Large intestine (tissue), 3 donors: Measurements from ENCODE around the gene NBEA. TPM values are rescaled to one million over a fixed set of nuclear protein-coding genes. Genes with fewer than 3 reads are reported as not detected.

Experiments
- DNase-seq, 2 donors: peaks; one replicate each; pipeline versions ENCODE4 v3.0.0 to v3.0.0-alpha.2; 2013
- H3K27ac ChIP-seq: one replicate; pipeline ENCODE4 v1.5.1; 2013; ENCODE audit warnings: low read length
- H3K27me3 ChIP-seq: 2 replicates; pipeline ENCODE4 v1.6.1; 2013; ENCODE audit warnings: low read length; ENCODE audit not compliant: control insufficient read depth, insufficient read depth
- H3K36me3 ChIP-seq: 2 replicates; pipeline ENCODE4 v1.6.1; 2013; ENCODE audit warnings: low read length; ENCODE audit not compliant: control insufficient read depth, insufficient read depth
- H3K4me1 ChIP-seq: one replicate; pipeline ENCODE4 v1.6.1; 2013; ENCODE audit warnings: low read length; ENCODE audit not compliant: control insufficient read depth, insufficient read depth
- H3K4me3 ChIP-seq: one replicate; pipeline ENCODE4 v1.5.1; 2013; ENCODE audit warnings: low read length
- H3K9me3 ChIP-seq: one replicate; pipeline ENCODE4 v1.6.1; 2013; ENCODE audit warnings: mild to moderate bottlenecking, low read depth, low read length, moderate library complexity; ENCODE audit not compliant: control insufficient read depth
- WGBS: methylation state at CpG from one replicate; pipeline ENCODE4 v1.1.5; 2013; ENCODE audit warnings: low lambda C conversion rate; ENCODE audit not compliant: insufficient coverage; 5-methylcytosine and 5-hydroxymethylcytosine counted together
- polyA plus RNA-seq: library from polyadenylated mRNA; unstranded; fragments of 120-200 nt; gene quantifications from one replicate; pipeline ENCODE4 v1.2.1, GENCODE V29; 2013

Gene NBEA
- polyA plus RNA-seq, 1 donor: 8.7 TPM

GRCh38 chr13:35252536-35253205, 310.6 kb downstream of the NBEA start:
- H3K27ac ChIP-seq: no peak overlapping the region
- H3K9me3 ChIP-seq: peaks cover 11% of the 10 kb centered on the region
- H3K27me3 ChIP-seq: no peaks in the 10 kb centered on the region
- H3K4me1 ChIP-seq: no peaks in the 10 kb centered on the region
- DNase-seq: no peak
- H3K36me3 ChIP-seq: no peaks in the 10 kb centered on the region
- no peak overlapping the region for H3K4me3 ChIP-seq
- 100% methylated on average over 1 of the region's 4 CpGs for WGBS

DNA sequence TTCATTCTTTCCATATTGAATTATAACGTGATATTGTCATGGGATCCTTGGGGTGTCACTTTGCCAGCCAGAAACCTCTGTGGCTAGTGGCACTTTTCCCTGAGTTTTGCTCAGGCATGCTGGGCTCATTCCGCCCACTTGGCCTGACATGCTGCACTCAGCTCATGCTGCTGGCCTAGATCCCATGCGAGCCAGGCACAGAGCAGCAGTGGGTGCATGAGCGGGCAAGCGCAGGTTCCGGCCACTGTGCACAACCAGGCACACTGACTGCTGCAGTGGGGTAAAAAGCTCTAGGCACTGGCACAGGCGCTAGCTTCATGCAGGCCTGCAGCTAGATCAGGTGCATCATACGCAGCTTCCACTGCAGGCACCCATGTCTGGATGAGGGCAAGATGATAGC, 313.2 kb downstream of the NBEA start:
- no peaks in the 10 kb centered on the region for H3K4me1 ChIP-seq
- peaks cover 11% of the 10 kb centered on the region for H3K9me3 ChIP-seq
- WGBS: no CpG with 5 or more reads among the region's 8 CpGs
- DNase-seq: no peak
- no peak overlapping the region for H3K27ac ChIP-seq
- no peaks in the 10 kb centered on the region for H3K27me3 ChIP-seq
- no peaks in the 10 kb centered on the region for H3K36me3 ChIP-seq
- no peak overlapping the region for H3K4me3 ChIP-seq

- no peak overlapping the region for H3K27ac ChIP-seq
- H3K4me1 ChIP-seq: no peaks in the 10 kb centered on the region
- no CpG with 5 or more reads among the region's 9 CpGs for WGBS
- no peaks in the 10 kb centered on the region for H3K36me3 ChIP-seq
- H3K4me3 ChIP-seq: no peak overlapping the region
- no peak for DNase-seq
- peaks cover 11% of the 10 kb centered on the region for H3K9me3 ChIP-seq
- no peaks in the 10 kb centered on the region for H3K27me3 ChIP-seq
These were observed 314.5 kb downstream of the NBEA start for GRCh38 chr13:35256459-35257148.

DNA sequence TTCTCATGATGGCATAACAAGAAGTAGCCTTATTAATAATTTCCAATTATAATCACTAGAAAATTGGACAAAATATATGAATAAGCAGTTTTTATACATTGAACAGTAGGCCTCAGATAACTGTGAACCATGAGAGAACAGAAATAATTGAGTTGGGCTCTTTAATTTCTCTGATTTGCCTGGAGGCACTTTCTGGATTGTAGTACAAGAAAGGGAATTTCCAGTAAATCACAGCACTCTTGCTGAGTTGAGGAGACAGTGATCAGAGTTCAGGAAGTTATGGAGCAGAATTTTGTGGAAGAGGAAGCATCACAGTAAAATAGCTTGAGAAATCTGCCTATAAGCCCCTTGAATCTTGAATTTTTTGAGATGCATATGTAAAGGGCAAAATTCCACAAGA, 318.2 kb downstream of the NBEA start:
- no peaks in the 10 kb centered on the region for H3K36me3 ChIP-seq
- no peak for DNase-seq
- peaks cover 11% of the 10 kb centered on the region for H3K9me3 ChIP-seq
- no peak overlapping the region for H3K4me3 ChIP-seq
- H3K4me1 ChIP-seq: no peaks in the 10 kb centered on the region
- no peak overlapping the region for H3K27ac ChIP-seq
- H3K27me3 ChIP-seq: no peaks in the 10 kb centered on the region

- Histone ChIP-seq H3K36me3 (no peaks in the 10 kb centered on the region), H3K27me3 (no peaks in the 10 kb centered on the region), H3K4me3 (no peak overlapping the region), H3K9me3 (peaks cover 6% of the 10 kb centered on the region), H3K27ac (no peak overlapping the region), H3K4me1 (no peaks in the 10 kb centered on the region)
- no peak for DNase-seq
- 100% methylated on average over 1 of the region's 3 CpGs for WGBS
These were observed 324.3 kb downstream of the NBEA start for GRCh38 chr13:35266412-35266811.

DNA sequence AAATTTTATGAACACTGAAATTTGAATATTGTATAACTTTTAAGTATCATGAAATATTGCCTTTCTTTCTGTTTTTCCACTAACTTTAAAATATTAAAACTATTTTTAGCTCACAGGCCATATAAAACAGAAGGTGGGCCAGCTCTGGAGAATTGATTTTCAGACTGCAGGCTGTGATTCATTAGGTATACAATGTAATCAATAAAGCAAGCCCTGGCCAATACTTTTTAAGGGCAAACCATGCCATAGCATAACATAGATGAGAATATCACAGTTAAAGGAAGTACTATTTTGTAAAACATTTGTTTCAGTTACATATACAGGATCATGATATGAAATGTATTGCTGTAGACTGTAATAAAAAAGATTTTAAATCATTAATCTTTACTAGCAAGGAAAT, 336.8 kb downstream of the NBEA start:
- Histone ChIP-seq H3K4me3 (no peak overlapping the region), H3K9me3 (no peaks in the 10 kb centered on the region), H3K36me3 (no peaks in the 10 kb centered on the region), H3K27ac (no peak overlapping the region), H3K27me3 (no peaks in the 10 kb centered on the region), H3K4me1 (no peaks in the 10 kb centered on the region)
- DNase-seq: no peak

GRCh38 chr13:35279500-35279899, 337.4 kb downstream of the NBEA start:
- no peaks in the 10 kb centered on the region for H3K9me3 ChIP-seq
- no peak for DNase-seq
- no peak overlapping the region for H3K27ac ChIP-seq
- H3K4me1 ChIP-seq: no peaks in the 10 kb centered on the region
- WGBS: no CpG with 5 or more reads among the region's 1 CpG
- no peaks in the 10 kb centered on the region for H3K27me3 ChIP-seq
- H3K36me3 ChIP-seq: no peaks in the 10 kb centered on the region
- no peak overlapping the region for H3K4me3 ChIP-seq

GRCh38 chr13:35283856-35284255, 341.8 kb downstream of the NBEA start:
- Histone ChIP-seq H3K27me3 (no peaks in the 10 kb centered on the region), H3K4me1 (no peaks in the 10 kb centered on the region), H3K4me3 (no peak overlapping the region), H3K36me3 (no peaks in the 10 kb centered on the region), H3K9me3 (no peaks in the 10 kb centered on the region), H3K27ac (no peak overlapping the region)
- DNase-seq: peak; percentile 4 to 36
- 71% methylated on average over 1 of the region's 1 CpG for WGBS

DNA sequence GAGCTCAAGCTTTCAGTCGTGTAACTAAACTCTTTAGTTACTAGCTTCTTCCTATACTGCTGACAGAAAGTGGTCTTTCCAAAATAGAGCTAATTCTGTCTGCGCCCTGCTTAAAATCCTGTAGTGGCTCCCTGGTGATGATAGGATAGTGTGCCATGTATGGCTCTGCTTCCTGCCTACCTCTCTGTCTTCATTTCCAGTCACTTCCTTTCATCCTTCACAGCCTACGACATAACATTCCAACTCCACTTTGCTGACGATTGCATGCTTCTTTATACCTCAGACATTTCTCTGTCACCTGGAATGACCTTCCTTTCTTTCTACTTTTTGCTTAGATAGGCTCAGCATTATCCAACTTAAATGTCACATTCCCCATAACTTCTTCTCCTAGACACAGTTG, 343.6 kb downstream of the NBEA start:
- no peak for DNase-seq

DNA sequence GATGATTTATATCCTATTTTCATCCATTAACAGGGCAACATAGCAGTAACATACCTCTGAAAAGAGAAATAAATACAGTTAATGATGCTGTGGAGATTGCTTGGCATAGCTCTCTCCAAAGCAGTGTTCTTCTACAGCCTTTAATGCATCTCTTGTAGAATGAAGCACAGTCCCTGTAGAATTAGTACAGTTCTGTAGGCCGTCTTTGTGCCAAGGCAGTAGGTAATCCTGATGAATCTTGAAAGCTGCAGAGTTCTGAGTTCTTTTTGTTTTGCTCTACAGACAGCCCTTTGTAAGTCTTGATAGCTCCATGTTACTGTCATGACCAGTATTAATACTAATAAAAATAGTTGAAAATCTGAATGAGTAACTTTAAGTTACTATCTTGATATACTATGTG, 350.3 kb downstream of the NBEA start:
- Histone ChIP-seq H3K36me3 (no peaks in the 10 kb centered on the region), H3K27ac (no peak overlapping the region), H3K27me3 (no peaks in the 10 kb centered on the region), H3K4me1 (no peaks in the 10 kb centered on the region), H3K9me3 (no peaks in the 10 kb centered on the region), H3K4me3 (no peak overlapping the region)
- no CpG with 5 or more reads among the region's 1 CpG for WGBS
- DNase-seq: no peak

More for the DNA sequence above, 343.6 kb downstream of the NBEA start:
- Histone ChIP-seq H3K9me3 (no peaks in the 10 kb centered on the region), H3K4me1 (no peaks in the 10 kb centered on the region), H3K36me3 (no peaks in the 10 kb centered on the region), H3K27ac (no peak overlapping the region), H3K4me3 (no peak overlapping the region), H3K27me3 (no peaks in the 10 kb centered on the region)
- 88% methylated on average over 2 of the region's 4 CpGs for WGBS

- H3K9me3 ChIP-seq: no peaks in the 10 kb centered on the region
- no peaks in the 10 kb centered on the region for H3K36me3 ChIP-seq
- no peak overlapping the region for H3K4me3 ChIP-seq
- no peaks in the 10 kb centered on the region for H3K4me1 ChIP-seq
- H3K27me3 ChIP-seq: no peaks in the 10 kb centered on the region
- DNase-seq: no peak
- H3K27ac ChIP-seq: no peak overlapping the region
These were observed 351.6 kb downstream of the NBEA start for GRCh38 chr13:35293579-35294226.
